ENCODE results near the gene MSH2.
"Not testable (repeated sequence)": the region's sequence is repeated elsewhere in the genome, so short reads cannot be mapped to it uniquely, and the experiment has no call there.

The MSH2 gene

GRCh38 chr2:47497843-47498460, 95.0 kb downstream of the MSH2 start:
- DNase-seq (ENCODE audit: low read depth, low spot score) = no peak
- TF ChIP-seq CTCF (IDR thresholded peaks at IDR 0.05; ENCODE audit: low read depth, low read length) = no peak
- in situ Hi-C loops (cut with HindIII; ENCODE audit: low sequenced_read_pairs) = no loop called here
- no peak overlapping the region for H3K4me3 ChIP-seq (ENCODE audit: low read depth, low read length)

GRCh38 chr2:47499093-47499492, 96.1 kb downstream of the MSH2 start:
- TF ChIP-seq CTCF (IDR thresholded peaks at IDR 0.05; ENCODE audit: low read depth, low read length) = no peak
- DNase-seq (ENCODE audit: low read depth, low spot score) = no peak
- in situ Hi-C loops (cut with HindIII; ENCODE audit: low sequenced_read_pairs) = no loop called here
- no peak overlapping the region for H3K4me3 ChIP-seq (ENCODE audit: low read depth, low read length)

DNA sequence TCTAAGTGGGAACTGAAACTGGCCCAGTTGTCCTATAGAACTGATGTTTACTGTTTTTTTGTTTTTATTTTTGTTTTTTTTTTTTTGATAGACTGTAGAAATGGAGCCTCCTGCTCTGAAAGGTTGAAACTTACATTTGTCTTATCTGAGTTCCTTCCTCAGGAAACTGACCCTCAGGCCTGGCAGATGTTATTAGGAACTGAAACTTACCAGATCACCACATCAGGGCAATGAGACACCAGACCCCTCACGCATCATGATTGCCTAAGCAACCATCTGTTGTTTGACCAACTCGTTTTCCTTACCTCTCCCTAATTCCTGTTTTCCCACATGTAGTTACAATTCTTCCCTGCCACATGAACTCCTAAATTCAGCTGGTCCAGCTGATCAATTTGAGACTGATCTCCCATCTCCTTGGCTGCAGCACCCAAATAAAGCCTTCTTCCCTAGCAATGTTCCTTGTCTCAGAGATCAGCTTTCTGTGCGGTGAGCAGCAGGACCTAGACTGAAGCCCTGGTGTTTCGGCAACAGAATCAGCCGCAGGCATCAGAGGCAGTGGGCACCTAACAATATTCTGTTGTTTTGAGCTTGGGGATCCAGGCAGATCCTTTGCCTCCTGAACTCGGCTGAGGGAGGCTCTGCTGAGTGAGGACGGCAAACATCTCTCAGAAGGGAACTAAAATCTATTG, 96.8 kb downstream of the MSH2 start:
- no peak overlapping the region for H3K4me3 ChIP-seq (ENCODE audit: low read depth, low read length)
- in situ Hi-C loops (cut with HindIII; ENCODE audit: low sequenced_read_pairs) = no loop called here
- TF ChIP-seq CTCF (IDR thresholded peaks at IDR 0.05; ENCODE audit: low read depth, low read length) = no peak
- no peak for DNase-seq (ENCODE audit: low read depth, low spot score)

DNA sequence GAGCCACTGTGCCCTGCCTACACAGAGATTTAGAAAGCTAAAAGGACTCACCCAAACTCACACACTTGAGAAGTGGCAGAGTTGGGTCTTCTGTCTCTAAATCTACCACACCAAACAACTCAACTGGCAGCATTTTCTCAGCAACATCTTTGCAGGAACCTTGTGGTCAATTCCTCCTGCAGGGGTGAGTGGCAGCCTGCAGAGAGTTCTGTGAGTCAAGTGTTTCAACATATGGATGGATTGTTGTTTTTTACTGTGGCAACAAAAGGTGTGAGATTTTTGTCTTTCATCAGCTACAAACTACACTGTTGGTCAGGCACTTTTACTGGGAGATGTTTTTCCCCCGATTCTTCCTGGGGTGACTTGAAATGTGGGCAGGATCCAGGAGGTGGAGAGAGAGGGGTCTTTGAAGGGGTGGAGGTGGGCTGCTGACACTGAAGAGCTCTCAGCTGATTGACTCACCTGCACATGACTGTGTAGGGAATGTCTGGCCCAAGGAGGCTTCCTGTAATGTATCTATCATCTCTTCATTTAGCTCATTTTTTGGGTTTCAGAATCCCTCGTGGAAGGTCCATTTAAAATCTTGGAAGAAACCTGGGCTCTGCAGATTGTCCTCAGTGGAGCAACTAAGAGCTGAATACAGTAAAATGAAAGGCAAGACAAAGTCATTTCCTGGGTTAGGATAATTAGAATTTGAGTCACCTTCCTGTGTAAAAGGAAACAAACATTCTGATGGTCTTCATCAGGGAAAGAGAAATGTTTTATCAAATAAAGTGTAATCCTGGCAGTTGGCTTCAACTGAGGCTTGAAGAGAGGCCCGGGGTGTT, 98.6 kb downstream of the MSH2 start:
- in situ Hi-C loops (cut with HindIII; ENCODE audit: low sequenced_read_pairs) = no loop called here
- DNase-seq (ENCODE audit: low read depth, low spot score) = peak; percentile 65

DNA sequence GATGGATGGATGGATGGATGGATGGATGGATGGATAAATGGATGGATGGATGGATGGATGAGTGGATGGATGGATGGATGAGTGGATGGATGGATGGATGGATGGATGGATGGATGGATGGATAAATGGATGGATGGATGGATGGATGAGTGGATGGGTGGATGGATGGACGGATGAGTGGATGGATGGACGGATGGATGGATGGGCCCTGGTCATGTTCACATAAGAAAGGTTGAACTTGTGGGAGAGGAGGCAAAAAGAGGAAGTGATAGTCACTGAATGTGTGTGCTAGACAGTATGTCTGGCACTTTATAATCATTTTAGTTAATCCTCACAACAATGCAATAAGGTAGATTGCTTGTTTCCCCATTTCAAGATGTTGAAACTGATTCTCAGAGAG, 99.5 kb downstream of the MSH2 start:
- in situ Hi-C loops (cut with HindIII; ENCODE audit: low sequenced_read_pairs); DNase-seq (ENCODE audit: low read depth, low spot score); H3K4me3 ChIP-seq (ENCODE audit: low read depth, low read length): not testable (repeated sequence)

More for the DNA sequence above, 98.6 kb downstream of the MSH2 start:
- no peak for TF ChIP-seq CTCF (IDR thresholded peaks at IDR 0.05; ENCODE audit: low read depth, low read length)
- H3K4me3 ChIP-seq (ENCODE audit: low read depth, low read length) = no peak overlapping the region

DNA sequence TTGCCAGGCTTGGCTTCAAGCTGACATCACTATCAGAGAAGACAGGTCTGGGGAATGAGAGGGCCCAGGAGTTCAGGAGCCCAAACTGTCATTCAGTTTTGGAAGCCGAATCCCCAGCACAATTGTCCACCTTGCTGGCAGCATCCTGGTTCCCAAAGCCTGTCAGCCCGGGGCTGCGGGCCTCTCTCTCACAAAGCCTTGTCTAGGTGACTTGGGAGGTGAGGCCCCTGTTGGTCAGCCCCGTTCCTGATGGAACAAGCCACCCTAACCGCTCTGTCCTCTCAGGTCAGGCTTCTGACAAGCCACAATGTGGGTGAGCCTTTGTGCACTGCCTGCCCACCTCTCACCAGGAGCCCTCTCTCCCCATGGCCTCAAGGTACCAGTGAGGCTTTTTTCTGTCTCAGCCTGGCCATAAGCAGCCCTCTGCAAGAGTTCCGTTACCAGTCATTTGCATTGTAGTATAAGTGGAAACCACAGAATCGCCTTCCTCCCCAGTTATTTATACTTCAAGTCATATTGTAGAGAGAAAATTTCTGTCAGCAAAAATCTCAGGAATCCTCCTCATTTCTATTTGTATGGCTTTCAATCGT, 100.6 kb downstream of the MSH2 start:
- in situ Hi-C loops (cut with HindIII; ENCODE audit: low sequenced_read_pairs) = no loop called here
- H3K4me3 ChIP-seq (ENCODE audit: low read depth, low read length) = no peak overlapping the region
- TF ChIP-seq CTCF (IDR thresholded peaks at IDR 0.05; ENCODE audit: low read depth, low read length) = no peak
- DNase-seq (ENCODE audit: low read depth, low spot score) = no peak
